IMR-90 (cell line): ENCODE results near the gene ZNRF4. TPM values are rescaled to one million over a fixed set of nuclear protein-coding genes. Genes with fewer than 3 reads are reported as not detected.

Source experiments
- ATAC-seq: fragments of 200-7000 bp; cut with Tn5 transposase; 2 replicates; pipeline ENCODE4 v1.9.1; 2020; ENCODE audit warnings: low read depth, mild to moderate bottlenecking, moderate library complexity
- BruUV-seq: library from RNA; stranded (reverse); fragments of 400-500 nt; replicated peaks from 2 replicates; lab custom pipeline; 2021; lab: Mats Ljungman, UMichigan
- CTCF ChIA-PET: fragments of 300-600 bp; formaldehyde crosslinking; extraction: SDS; loops from one replicate; lab custom pipeline; 2021; ENCODE audit warnings: antibody characterized with exemption; lab: Yijun Ruan, JAX
- POLR2A ChIA-PET: fragments of 300-600 bp; sonication (Branson Sonifier 250); formaldehyde crosslinking; loops from one replicate; lab custom pipeline; 2022; ENCODE audit warnings: antibody characterized with exemption; ENCODE audit not compliant: unreplicated experiment; lab: Charles Lee
- DNase-seq: peaks from one replicate; pipeline ENCODE4 v3.0.0; 2013
- H2AFZ ChIP-seq: replicated peaks from 2 replicates; pipeline ENCODE3; 2013; ENCODE audit warnings: low read length, mild to moderate bottlenecking; ENCODE audit not compliant: poor library complexity
- H2AK5ac ChIP-seq: 2 replicates; pipeline ENCODE4 v1.6.1; 2013; ENCODE audit warnings: low read depth, low read length, inconsistent platforms
- H2AK9ac ChIP-seq: replicated peaks from 2 replicates; pipeline ENCODE3; 2013; ENCODE audit warnings: mild to moderate bottlenecking, low read depth, low read length, moderate library complexity; ENCODE audit not compliant: poor library complexity
- H2BK120ac ChIP-seq: 2 replicates; pipeline ENCODE4 v1.6.1; 2013; ENCODE audit warnings: low read depth, low read length, inconsistent platforms
- H2BK15ac ChIP-seq: 3 replicates; pipeline ENCODE4 v1.6.1; 2013; ENCODE audit warnings: low read depth, low read length, inconsistent platforms
- H2BK20ac ChIP-seq: 2 replicates; pipeline ENCODE4 v1.6.1; 2013; ENCODE audit warnings: low read depth, mild to moderate bottlenecking, inconsistent platforms, low read length, moderate library complexity
- H2BK5ac ChIP-seq: 2 replicates; pipeline ENCODE4 v1.6.1; 2013; ENCODE audit warnings: mild to moderate bottlenecking, low read depth, low read length, inconsistent platforms; ENCODE audit not compliant: poor library complexity, severe bottlenecking
- H3K14ac ChIP-seq: replicated peaks from 2 replicates; pipeline ENCODE4 v1.6.1; 2013; ENCODE audit warnings: low read depth, low read length, inconsistent platforms
- H3K18ac ChIP-seq: 2 replicates; pipeline ENCODE4 v1.6.1; 2013; ENCODE audit warnings: low read depth, low read length, control low read depth
- H3K23ac ChIP-seq: 2 replicates; pipeline ENCODE4 v1.6.1; 2013; ENCODE audit warnings: low read depth, low read length, inconsistent platforms
- H3K27ac ChIP-seq: 2 replicates; pipeline ENCODE4 v1.5.1; 2013; ENCODE audit warnings: mild to moderate bottlenecking, control low read depth, low read length; ENCODE audit not compliant: insufficient read depth
- H3K27me3 ChIP-seq: 2 replicates; pipeline ENCODE4 v1.6.1; 2013; ENCODE audit warnings: low read length; ENCODE audit not compliant: control insufficient read depth, insufficient read depth
- H3K36me3 ChIP-seq: 2 replicates; pipeline ENCODE4 v1.6.1; 2013; ENCODE audit warnings: low read length, mixed read lengths; ENCODE audit not compliant: control insufficient read depth, insufficient read depth
- H3K4ac ChIP-seq: 2 replicates; pipeline ENCODE4 v1.6.1; 2013; ENCODE audit warnings: low read depth, low read length, inconsistent platforms
- H3K4me1 ChIP-seq: 2 replicates; pipeline ENCODE4 v1.6.1; 2013; ENCODE audit warnings: low read length, mixed read lengths; ENCODE audit not compliant: control insufficient read depth, insufficient read depth
- H3K4me2 ChIP-seq: 2 replicates; pipeline ENCODE4 v1.6.1; 2013; ENCODE audit warnings: low read depth, mild to moderate bottlenecking, control low read depth, low read length, moderate library complexity
- H3K4me3 ChIP-seq: 2 replicates; pipeline ENCODE4 v1.5.1; 2013; ENCODE audit warnings: low read depth, mild to moderate bottlenecking, control low read depth, low read length, moderate library complexity; ENCODE audit not compliant: insufficient read depth
- H3K56ac ChIP-seq: 2 replicates; pipeline ENCODE4 v1.6.1; 2013; ENCODE audit warnings: low read length, inconsistent platforms; ENCODE audit not compliant: insufficient read depth; ENCODE audit errors: extremely low read depth
- H3K79me1 ChIP-seq, 2 experiments: 2 replicates each; pipeline ENCODE4 v1.6.1; 2013; ENCODE audit warnings: low read length in 2 of 2, inconsistent platforms in 1 of 2, low read depth in 1 of 2
- H3K9ac ChIP-seq: 2 replicates; pipeline ENCODE4 v1.6.1; 2013; ENCODE audit warnings: low read depth, low read length, control low read depth
- H3K9me1 ChIP-seq: 2 replicates; pipeline ENCODE4 v1.6.1; 2013; ENCODE audit warnings: low read length, inconsistent platforms; ENCODE audit not compliant: insufficient read depth
- H3K9me3 ChIP-seq: 2 replicates; pipeline ENCODE4 v1.6.1; 2013; ENCODE audit warnings: low read length; ENCODE audit not compliant: control insufficient read depth, insufficient read depth
- H4K20me1 ChIP-seq: 2 replicates; pipeline ENCODE4 v1.6.1; 2013; ENCODE audit warnings: low read length, inconsistent platforms; ENCODE audit not compliant: insufficient read depth
- H4K5ac ChIP-seq: 2 replicates; pipeline ENCODE4 v1.6.1; 2013; ENCODE audit warnings: mild to moderate bottlenecking, low read depth, low read length, control low read depth
- H4K8ac ChIP-seq, 2 experiments: 2 replicates each; pipeline ENCODE4 v1.6.1; 2013; ENCODE audit warnings: low read depth in 2 of 2, low read length in 2 of 2, control low read depth in 1 of 2, inconsistent platforms in 1 of 2
- H4K91ac ChIP-seq: 2 replicates; pipeline ENCODE4 v1.6.1; 2013; ENCODE audit warnings: low read depth, low read length, inconsistent platforms; ENCODE audit not compliant: insufficient read depth
- BHLHE40 ChIP-seq: fragments of 150-350 bp; IDR thresholded peaks from 2 replicates; pipeline ENCODE4 v1.6.1; 2016; ENCODE audit warnings: mild to moderate bottlenecking, low read depth, low read length
- CEBPB ChIP-seq: IDR thresholded peaks from 2 replicates; pipeline ENCODE4 v1.6.1; 2012; ENCODE audit warnings: low read depth, low read length, improper control_type of control experiment
- CHD1 ChIP-seq: IDR thresholded peaks from 2 replicates; pipeline ENCODE4 v1.6.1; 2012; ENCODE audit warnings: low read depth, low read length, improper control_type of control experiment
- CTCF ChIP-seq: conservative IDR thresholded peaks from 2 replicates; pipeline ENCODE4 v1.5.1; 2012; ENCODE audit warnings: mild to moderate bottlenecking, low read depth, low read length, improper control_type of control experiment
- ELK1 ChIP-seq: fragments of 150-350 bp; IDR thresholded peaks from 2 replicates; pipeline ENCODE4 v1.6.1; 2016; ENCODE audit warnings: low read depth, mild to moderate bottlenecking, low read length, moderate library complexity, borderline replicate concordance
- FOS ChIP-seq: fragments of 150-350 bp; IDR thresholded peaks from 2 replicates; pipeline ENCODE4 v1.6.1; 2016; ENCODE audit warnings: low read depth, low read length
- MAFK ChIP-seq: IDR thresholded peaks from 2 replicates; pipeline ENCODE4 v1.6.1; 2012; ENCODE audit warnings: low read depth, low read length, improper control_type of control experiment
- MAZ ChIP-seq: IDR thresholded peaks from 2 replicates; pipeline ENCODE4 v1.6.1; 2012; ENCODE audit warnings: low read depth, mild to moderate bottlenecking, low read length, improper control_type of control experiment, moderate library complexity, borderline replicate concordance
- MXI1 ChIP-seq: IDR thresholded peaks from 2 replicates; pipeline ENCODE4 v1.6.1; 2012; ENCODE audit warnings: low read depth, mild to moderate bottlenecking, low read length, moderate library complexity, borderline replicate concordance
- NFE2L2 ChIP-seq: fragments of 150-350 bp; IDR thresholded peaks from 2 replicates; pipeline ENCODE4 v1.6.1; 2016; ENCODE audit warnings: low read depth, mild to moderate bottlenecking, low read length
- POLR2A ChIP-seq: IDR thresholded peaks from 2 replicates; pipeline ENCODE4 v1.6.1; 2012; ENCODE audit warnings: mild to moderate bottlenecking, low read depth, low read length
- RAD21 ChIP-seq: IDR thresholded peaks from 2 replicates; pipeline ENCODE4 v1.6.1; 2012; ENCODE audit warnings: low read length, improper control_type of control experiment
- RCOR1 ChIP-seq: IDR thresholded peaks from 2 replicates; pipeline ENCODE4 v1.6.1; 2012; ENCODE audit warnings: mild to moderate bottlenecking, low read length, improper control_type of control experiment; ENCODE audit not compliant: insufficient replicate concordance
- RFX5 ChIP-seq: IDR thresholded peaks from 2 replicates; pipeline ENCODE4 v1.8.0; 2012; ENCODE audit warnings: low read depth, mild to moderate bottlenecking, low read length, moderate library complexity
- SMC3 ChIP-seq: fragments of 150-350 bp; IDR thresholded peaks from 2 replicates; pipeline ENCODE4 v1.6.1; 2016; ENCODE audit warnings: low read depth, mild to moderate bottlenecking, antibody characterized with exemption, low read length, moderate library complexity
- USF2 ChIP-seq: fragments of 150-350 bp; IDR thresholded peaks from 2 replicates; pipeline ENCODE4 v1.6.1; 2017; ENCODE audit warnings: mild to moderate bottlenecking, antibody characterized with exemption, low read length, low read depth
- WGBS, 2 experiments: methylation state at CpG; one replicate each; pipeline versions ENCODE4 v1.1.5 to v1.1.7; 2013; ENCODE audit warnings: missing lambda C conversion rate in 2 of 2; ENCODE audit not compliant: insufficient read length in 1 of 2; ENCODE audit errors: extremely low coverage in 2 of 2; 5-methylcytosine and 5-hydroxymethylcytosine counted together
- dilution Hi-C: fragments of 300-500 bp; cut with HindIII; formaldehyde crosslinking; loops from one replicate; pipeline ENCODE4 v1.14.3; 2018; ENCODE audit warnings: low sequenced_read_pairs; ENCODE audit not compliant: unreplicated experiment
- in situ Hi-C: fragments of 300-500 bp; cut with MboI; formaldehyde crosslinking; loops from 3 replicates; pipeline ENCODE4 v1.14.3; 2019; ENCODE audit warnings: low sequenced_read_pairs, inconsistent platforms, mixed read lengths
- intact Hi-C: fragments of 100-400 bp; cut with micrococcal nuclease; formaldehyde crosslinking; loops from 2 replicates; pipeline ENCODE4 v1.10.0; 2022
- polyA plus RNA-seq, 3 experiments: library from polyadenylated mRNA; depleted of rRNA; stranded (reverse); fragments of >200 nt; gene quantifications; 2 replicates each; pipeline ENCODE4 v1.2.3, GENCODE V29; 2012; ENCODE audit warnings: low replicate concordance in 1 of 3
- total RNA-seq: library from RNA; depleted of rRNA; stranded (reverse); fragments of >200 nt; gene quantifications from 2 replicates; pipeline ENCODE4 v1.2.3, GENCODE V29; 2012

Gene ZNRF4
- total and polyA plus RNA-seq, 2 of the 4 experiments (the other 2 are of a cell fraction), result not detected

- H3K56ac ChIP-seq, result no peak overlapping the region
- no TSS peak for BruUV-seq
- no peaks in the 10 kb centered on the region for H4K20me1 ChIP-seq
- H3K79me1 ChIP-seq, result no peaks in the 10 kb centered on the region
- H3K4me1 ChIP-seq, result no peaks in the 10 kb centered on the region
- no peak overlapping the region for H3K9ac ChIP-seq
- H2BK120ac ChIP-seq, result no peak overlapping the region
- no peak overlapping the region for H3K23ac ChIP-seq
- H2BK15ac ChIP-seq, result no peak overlapping the region
- H2AFZ ChIP-seq, result no peak overlapping the region
- ATAC-seq, result no peak
- no peak overlapping the region for H2AK9ac ChIP-seq
- 86% methylated on average over 1 of the region's 8 CpGs; no CpG with 5 or more reads in 1 of the 2 experiments for WGBS, 2 experiments
- no peak overlapping the region for H3K27ac ChIP-seq
- ChIA-PET CTCF (no interaction called here), POLR2A (no interaction called here)
- H3K4me2 ChIP-seq, result no peak overlapping the region; the same call in 1 of the 2 replicates
- in situ Hi-C loops, result no loop called here
- H4K5ac ChIP-seq, result no peak overlapping the region
- dilution Hi-C loops, result no loop called here
- TF ChIP-seq NFE2L2, result no peak
- TF ChIP-seq RFX5, result no peak
- TF ChIP-seq RCOR1, result no peak
- no peak for TF ChIP-seq CEBPB
- no peak for TF ChIP-seq FOS
- TF ChIP-seq MAFK, result no peak
- no peak for TF ChIP-seq CHD1
- TF ChIP-seq USF2, result no peak
- no peak for TF ChIP-seq ELK1
- no peak for TF ChIP-seq POLR2A
- TF ChIP-seq SMC3, result no peak
- no peak for TF ChIP-seq MAZ
- TF ChIP-seq BHLHE40, result no peak
- TF ChIP-seq CTCF, result no peak
- TF ChIP-seq RAD21, result no peak
- TF ChIP-seq MXI1, result no peak
- H3K9me1 ChIP-seq, result no peaks in the 10 kb centered on the region
- H3K9me3 ChIP-seq, result no peaks in the 10 kb centered on the region
- no peaks in the 10 kb centered on the region for H3K36me3 ChIP-seq
- H3K4me3 ChIP-seq, result no peak overlapping the region
- no peak overlapping the region for H4K8ac ChIP-seq
- intact Hi-C loops, result no loop called here
- H2BK20ac ChIP-seq, result no peak overlapping the region
- H4K91ac ChIP-seq, result no peak overlapping the region
- H3K14ac ChIP-seq, result no peak overlapping the region
- no peak overlapping the region for H2BK5ac ChIP-seq
- H2AK5ac ChIP-seq, result no peak overlapping the region
- DNase-seq, result no peak
- peaks cover 56% of the 10 kb centered on the region for H3K27me3 ChIP-seq
- H3K18ac ChIP-seq, result no peak overlapping the region
- H3K4ac ChIP-seq, result no peak overlapping the region
Measured at GRCh38 chr19:5492281-5492634, 37.0 kb downstream of the ZNRF4 start.
